ENCODE results near the gene RARA. TPM values are rescaled to one million over a fixed set of nuclear protein-coding genes. Genes with fewer than 3 reads are reported as not detected.
A peak's percentile ranks its signal among the peaks of the same experiment; 100 is the strongest.

RARA gene
- total RNA-seq, 2 donors from 2014 or later = 22.7 to 27.6 TPM

DNA sequence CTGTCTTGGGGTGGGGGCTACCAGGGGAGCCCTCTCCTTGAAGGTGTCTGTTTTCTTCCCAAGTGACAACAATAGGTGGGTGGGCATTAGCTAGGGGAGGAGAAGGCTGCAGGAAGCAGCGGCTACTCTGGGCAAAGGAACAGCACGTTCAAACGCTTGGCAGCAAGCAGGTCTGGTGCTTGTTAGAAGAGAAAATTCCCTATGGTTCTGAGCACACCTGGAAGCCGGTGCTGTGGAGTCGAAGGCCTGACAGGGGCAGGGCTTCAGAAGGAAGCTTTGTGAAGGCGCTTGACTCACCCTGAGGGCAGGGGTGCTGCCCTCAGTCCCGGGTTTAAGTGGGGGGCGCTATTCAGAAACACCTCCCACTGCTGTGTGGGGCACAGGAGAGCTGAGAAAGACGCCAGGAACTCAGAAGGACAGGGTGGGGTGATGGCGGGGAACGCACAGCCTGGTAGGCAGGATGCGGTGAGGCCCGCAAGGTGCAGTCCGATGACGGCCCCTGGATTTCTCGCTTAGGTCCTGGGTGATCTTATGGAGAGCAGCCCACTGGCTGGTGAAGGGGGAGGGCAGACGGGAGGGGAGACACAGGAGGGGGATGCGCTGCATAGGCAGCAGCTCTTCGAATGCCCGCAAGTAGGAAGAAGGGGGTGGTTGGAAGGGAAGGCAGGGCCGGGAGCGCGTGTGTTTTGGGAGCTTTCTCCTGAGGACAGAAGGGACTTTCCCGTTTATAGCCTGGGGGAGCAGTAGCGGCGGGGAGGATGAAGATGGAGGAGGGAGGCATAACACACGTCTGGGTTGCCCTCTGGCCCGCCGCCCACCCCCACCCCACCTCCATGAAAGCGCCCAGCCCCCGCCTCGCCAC is 52.3 kb downstream of the RARA start:
- Histone ChIP-seq H3K27ac (ENCODE audit: low read depth, low read length) (no peak overlapping the region), H3K9me3 (ENCODE audit: control insufficient read depth, low read length) (no peaks in the 10 kb centered on the region), H3K36me3 (ENCODE audit: control insufficient read depth, insufficient read depth, low read length) (peaks cover 2% of the 10 kb centered on the region), H3K4me1 (ENCODE audit: control insufficient read depth, insufficient read depth, low read length) (no peaks in the 10 kb centered on the region), H3K9ac (ENCODE audit: extremely low read depth, low read length, poor library complexity, severe bottlenecking) (no peak overlapping the region), H3K27me3 (ENCODE audit: control insufficient read depth, insufficient read depth, low read length, poor library complexity, severe bottlenecking) (peaks cover 15% of the 10 kb centered on the region), H3K4me3 (ENCODE audit: low read length) (no peak overlapping the region)
- H3K4me3 Mint-ChIP-seq = no peak overlapping the region
- WGBS, 2 experiments (ENCODE audit: insufficient coverage in 1 of 2, insufficient read length in 1 of 2) = 72 to 75% methylated on average over 23 to 27 of the region's 32 CpGs
- H3K9me3 Mint-ChIP-seq = no peaks in the 10 kb centered on the region
- peaks cover 49% of the 10 kb centered on the region for H3K27me3 Mint-ChIP-seq (ENCODE audit: insufficient read depth)
- peaks cover 8% of the 10 kb centered on the region for H3K4me1 Mint-ChIP-seq
- DNase-seq = peak; percentile 70
- no peak for TF ChIP-seq CTCF (conservative IDR thresholded peaks at IDR 0.05)
- no peaks in the 10 kb centered on the region for H3K36me3 Mint-ChIP-seq (ENCODE audit: low read depth)
- no peak overlapping the region for H3K27ac Mint-ChIP-seq

DNA sequence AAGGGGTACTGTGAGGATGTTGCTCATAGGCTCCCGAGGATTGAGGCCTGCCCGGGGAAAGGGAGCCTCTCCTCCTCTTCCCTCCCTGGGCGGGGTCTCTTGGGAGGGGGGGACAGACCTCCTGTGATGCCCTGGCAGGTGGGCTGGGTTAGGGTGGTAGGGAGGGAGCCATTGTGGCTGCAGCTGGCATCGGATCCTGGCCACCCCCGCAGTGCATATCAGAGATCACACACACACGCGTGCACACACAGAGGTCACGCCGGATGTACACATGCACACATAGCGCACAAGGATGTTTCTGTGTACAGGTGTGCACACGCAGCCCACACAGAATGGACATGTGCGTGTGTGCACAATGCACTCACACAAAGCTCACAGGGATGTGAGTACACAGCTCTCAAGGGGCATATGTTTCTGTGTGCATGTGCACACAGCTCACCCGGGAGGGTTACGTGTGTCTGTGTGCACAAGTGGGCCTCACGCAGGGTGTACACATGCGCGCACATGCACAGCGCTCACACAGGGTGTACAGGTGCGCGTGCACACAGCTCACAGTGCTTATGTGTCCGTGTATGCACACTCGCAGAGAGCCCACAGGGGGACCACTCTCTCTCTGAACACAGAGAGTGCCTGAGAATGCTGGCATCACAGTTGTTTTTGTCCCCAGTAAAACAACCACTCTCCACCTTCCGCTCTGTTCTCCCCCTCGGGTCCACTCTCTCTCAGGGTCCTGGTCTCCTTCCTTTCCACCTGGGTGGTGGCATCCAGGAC is 53.1 kb downstream of the RARA start:
- H3K36me3 ChIP-seq (ENCODE audit: control insufficient read depth, insufficient read depth, low read length) = no peaks in the 10 kb centered on the region
- DNase-seq = peak; percentile 57
- 80 to 94% methylated on average over 14 to 23 of the region's 24 CpGs for WGBS, 2 experiments (ENCODE audit: insufficient coverage in 1 of 2, insufficient read length in 1 of 2)
- H3K27me3 Mint-ChIP-seq (ENCODE audit: insufficient read depth) = peaks cover 49% of the 10 kb centered on the region
- no peak overlapping the region for H3K27ac Mint-ChIP-seq
- peaks cover 15% of the 10 kb centered on the region for H3K27me3 ChIP-seq (ENCODE audit: control insufficient read depth, insufficient read depth, low read length, poor library complexity, severe bottlenecking)
- H3K4me1 Mint-ChIP-seq = peaks cover 8% of the 10 kb centered on the region
- peak overlapping the region; percentile 68 for H3K4me3 ChIP-seq (ENCODE audit: low read length)
- no peak for TF ChIP-seq CTCF (conservative IDR thresholded peaks at IDR 0.05)
- peak overlapping the region; percentile 61 for H3K4me3 Mint-ChIP-seq
- no peaks in the 10 kb centered on the region for H3K36me3 Mint-ChIP-seq (ENCODE audit: low read depth)
- no peak overlapping the region for H3K27ac ChIP-seq (ENCODE audit: low read depth, low read length)
- H3K9me3 Mint-ChIP-seq = no peaks in the 10 kb centered on the region
- H3K4me1 ChIP-seq (ENCODE audit: control insufficient read depth, insufficient read depth, low read length) = no peaks in the 10 kb centered on the region
- H3K9me3 ChIP-seq (ENCODE audit: control insufficient read depth, low read length) = no peaks in the 10 kb centered on the region
- no peak overlapping the region for H3K9ac ChIP-seq (ENCODE audit: extremely low read depth, low read length, poor library complexity, severe bottlenecking)

GRCh38 chr17:40362696-40363110 is 53.7 kb downstream of the RARA start:
- H3K27ac Mint-ChIP-seq = no peak overlapping the region
- Histone ChIP-seq H3K4me3 (ENCODE audit: low read length) (peak overlapping the region; percentile 68), H3K9me3 (ENCODE audit: control insufficient read depth, low read length) (no peaks in the 10 kb centered on the region), H3K9ac (ENCODE audit: extremely low read depth, low read length, poor library complexity, severe bottlenecking) (no peak overlapping the region), H3K27me3 (ENCODE audit: control insufficient read depth, insufficient read depth, low read length, poor library complexity, severe bottlenecking) (peaks cover 15% of the 10 kb centered on the region), H3K27ac (ENCODE audit: low read depth, low read length) (no peak overlapping the region), H3K36me3 (ENCODE audit: control insufficient read depth, insufficient read depth, low read length) (no peaks in the 10 kb centered on the region), H3K4me1 (ENCODE audit: control insufficient read depth, insufficient read depth, low read length) (no peaks in the 10 kb centered on the region)
- H3K9me3 Mint-ChIP-seq = no peaks in the 10 kb centered on the region
- WGBS, 2 experiments (ENCODE audit: insufficient coverage in 1 of 2, insufficient read length in 1 of 2) = 0 to 1% methylated on average over 18 to 58 of the region's 58 CpGs
- DNase-seq = peak; percentile 98
- H3K4me1 Mint-ChIP-seq = peaks cover 8% of the 10 kb centered on the region
- peak; percentile 89 for TF ChIP-seq CTCF (conservative IDR thresholded peaks at IDR 0.05)
- peaks cover 49% of the 10 kb centered on the region for H3K27me3 Mint-ChIP-seq (ENCODE audit: insufficient read depth)
- H3K36me3 Mint-ChIP-seq (ENCODE audit: low read depth) = no peaks in the 10 kb centered on the region
- H3K4me3 Mint-ChIP-seq = peak overlapping the region; percentile 61
